A673 (cell line): ENCODE measurements around the gene WDR45B.

Experiments
- CTCF ChIP-seq: fragments of 300-800, 200-600 bp; sonication (generic); conservative IDR thresholded peaks from 2 replicates; pipeline ENCODE4 v1.5.1; 2017; ENCODE audit warnings: low read depth, mild to moderate bottlenecking, antibody characterized with exemption, low read length, moderate library complexity, mixed read lengths
- EZH2 ChIP-seq: fragments of 200-600 bp; sonication (generic); IDR thresholded peaks from 2 replicates; pipeline ENCODE4 v1.6.1; 2017; ENCODE audit warnings: borderline replicate concordance, low read depth, mild to moderate bottlenecking, mixed read lengths, antibody characterized with exemption, low read length; ENCODE audit not compliant: poor library complexity, severe bottlenecking

- TF ChIP-seq EZH2 (no peak), CTCF (no peak)
Observed at GRCh38 chr17:82689077-82689476, 40.8 kb upstream of the WDR45B start.
